Measurements from ENCODE around the gene KRTAP19-5.
"Not testable (repeated sequence)": the region's sequence is repeated elsewhere in the genome, so short reads cannot be mapped to it uniquely, and the experiment has no call there.

DNA sequence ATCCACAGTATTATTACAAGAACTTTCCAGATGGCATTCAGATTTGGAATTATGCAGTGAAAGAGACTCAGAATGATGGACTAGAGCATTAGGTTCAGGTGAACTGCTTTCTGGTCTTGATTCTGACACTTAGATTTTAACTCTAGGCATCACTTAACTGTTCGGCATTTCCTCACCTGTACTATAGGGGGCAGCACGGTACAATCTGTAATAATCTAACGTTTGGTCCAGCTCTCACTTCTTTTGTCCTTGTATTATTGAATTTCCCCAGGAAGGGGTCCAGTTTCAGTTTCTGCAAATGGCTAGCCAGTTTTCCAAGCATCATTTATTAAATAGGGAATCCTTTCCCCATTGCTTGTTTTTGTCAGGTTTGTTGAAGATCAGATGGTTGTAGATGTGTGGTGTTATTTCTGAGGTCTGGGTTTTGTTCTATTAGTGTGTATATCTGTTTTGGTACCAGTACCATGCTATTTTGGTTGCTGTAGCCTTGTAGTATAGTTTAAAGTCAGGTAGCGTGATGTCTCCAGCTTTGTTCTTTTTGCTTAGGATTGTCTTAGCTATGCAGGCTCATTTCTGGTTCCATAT, 3.8 kb upstream of the KRTAP19-5 start:
- TF ChIP-seq, protein P1, sequence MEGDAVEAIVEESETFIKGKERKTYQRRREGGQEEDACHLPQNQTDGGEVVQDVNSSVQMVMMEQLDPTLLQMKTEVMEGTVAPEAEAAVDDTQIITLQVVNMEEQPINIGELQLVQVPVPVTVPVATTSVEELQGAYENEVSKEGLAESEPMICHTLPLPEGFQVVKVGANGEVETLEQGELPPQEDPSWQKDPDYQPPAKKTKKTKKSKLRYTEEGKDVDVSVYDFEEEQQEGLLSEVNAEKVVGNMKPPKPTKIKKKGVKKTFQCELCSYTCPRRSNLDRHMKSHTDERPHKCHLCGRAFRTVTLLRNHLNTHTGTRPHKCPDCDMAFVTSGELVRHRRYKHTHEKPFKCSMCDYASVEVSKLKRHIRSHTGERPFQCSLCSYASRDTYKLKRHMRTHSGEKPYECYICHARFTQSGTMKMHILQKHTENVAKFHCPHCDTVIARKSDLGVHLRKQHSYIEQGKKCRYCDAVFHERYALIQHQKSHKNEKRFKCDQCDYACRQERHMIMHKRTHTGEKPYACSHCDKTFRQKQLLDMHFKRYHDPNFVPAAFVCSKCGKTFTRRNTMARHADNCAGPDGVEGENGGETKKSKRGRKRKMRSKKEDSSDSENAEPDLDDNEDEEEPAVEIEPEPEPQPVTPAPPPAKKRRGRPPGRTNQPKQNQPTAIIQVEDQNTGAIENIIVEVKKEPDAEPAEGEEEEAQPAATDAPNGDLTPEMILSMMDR (IDR thresholded peaks at IDR 0.05; ENCODE audit: low read length) = peak; percentile 58
- not testable (repeated sequence) for TF ChIP-seq EZH2 (IDR thresholded peaks at IDR 0.05; ENCODE audit: borderline replicate concordance, low read length)

Measured in OCI-LY1 (cell line).